ENCODE results near the gene IKZF2. TPM values are rescaled to one million over a fixed set of nuclear protein-coding genes. Genes with fewer than 3 reads are reported as not detected.

Gene IKZF2
- total RNA-seq, 1 experiment from 2014 or later: 0.44 TPM

- intact Hi-C loops (cut with micrococcal nuclease; ENCODE audit: unreplicated experiment): no loop called here
- Histone ChIP-seq H3K27me3 (ENCODE audit: control insufficient read depth, insufficient read depth, low read length) (no peaks in the 10 kb centered on the region), H3K9me3 (ENCODE audit: control insufficient read depth, insufficient read depth, low read depth, low read length) (no peaks in the 10 kb centered on the region), H3K36me3 (ENCODE audit: control insufficient read depth, insufficient read depth, low read length) (no peaks in the 10 kb centered on the region), H3K4me3 (ENCODE audit: low read depth in 2 of 2, low read length in 2 of 2) (no peak overlapping the region), H3K27ac (ENCODE audit: low read length) (no peak overlapping the region), H3K4me1 (ENCODE audit: control insufficient read depth, insufficient read depth, low read length) (no peaks in the 10 kb centered on the region)
- DNase-seq (ENCODE audit: low read depth, low spot score) (no peak), ATAC-seq (no peak)
- CTCF ChIA-PET: no interaction called here
- in situ Hi-C loops (cut with HindIII; ENCODE audit: low pct_unique_long_range_greater_than_20kb, low sequenced_read_pairs): no loop called here
- POLR2A ChIA-PET: no interaction called here
- no TSS peak for BruUV-seq (replicated peaks)
- TF ChIP-seq SIN3A (IDR thresholded peaks at IDR 0.05; ENCODE audit: borderline replicate concordance, insufficient read depth, low read depth, low read length) (no peak), TCF7L2 (IDR thresholded peaks at IDR 0.05; ENCODE audit: low read depth, low read length) (no peak), CTCF (IDR thresholded peaks at IDR 0.05) (no peak), POLR2AphosphoS5 (IDR thresholded peaks at IDR 0.05; ENCODE audit: low read depth, low read length) (no peak), REST (IDR thresholded peaks at IDR 0.05; ENCODE audit: insufficient read depth in 1 of 2, low read depth in 2 of 2, low read length in 1 of 2) (no peak)
Measured at GRCh38 chr2:213017404-213017803, 134.0 kb downstream of the IKZF2 start.

- Histone ChIP-seq H3K36me3 (ENCODE audit: control insufficient read depth, insufficient read depth, low read length) (no peaks in the 10 kb centered on the region), H3K9me3 (ENCODE audit: control insufficient read depth, insufficient read depth, low read depth, low read length) (no peaks in the 10 kb centered on the region), H3K4me1 (ENCODE audit: control insufficient read depth, insufficient read depth, low read length) (no peaks in the 10 kb centered on the region), H3K27ac (ENCODE audit: low read length) (no peak overlapping the region), H3K4me3 (ENCODE audit: low read depth in 2 of 2, low read length in 2 of 2) (no peak overlapping the region), H3K27me3 (ENCODE audit: control insufficient read depth, insufficient read depth, low read length) (no peaks in the 10 kb centered on the region)
- BruUV-seq (replicated peaks): no TSS peak
- ChIA-PET CTCF (no interaction called here), POLR2A (no interaction called here)
- intact Hi-C loops (cut with micrococcal nuclease; ENCODE audit: unreplicated experiment): no loop called here
- ATAC-seq: no peak
- DNase-seq (ENCODE audit: low read depth, low spot score): no peak
- no peak for TF ChIP-seq CTCF (IDR thresholded peaks at IDR 0.05)
- in situ Hi-C loops (cut with HindIII; ENCODE audit: low pct_unique_long_range_greater_than_20kb, low sequenced_read_pairs): no loop called here
Measured at GRCh38 chr2:213016984-213017351, 134.4 kb downstream of the IKZF2 start.
